GM21723 (cell line): ENCODE results near the gene TTC33.
"Not testable (repeated sequence)": the region's sequence is repeated elsewhere in the genome, so short reads cannot be mapped to it uniquely, and the experiment has no call there.

Experiments
- ATAC-seq: cut with Tn5 transposase; IDR thresholded peaks from one replicate; pipeline ENCODE4 v1.9.1; 2021; ENCODE audit warnings: mild to moderate bottlenecking, moderate library complexity; ENCODE audit not compliant: unreplicated experiment

TTC33 gene

DNA sequence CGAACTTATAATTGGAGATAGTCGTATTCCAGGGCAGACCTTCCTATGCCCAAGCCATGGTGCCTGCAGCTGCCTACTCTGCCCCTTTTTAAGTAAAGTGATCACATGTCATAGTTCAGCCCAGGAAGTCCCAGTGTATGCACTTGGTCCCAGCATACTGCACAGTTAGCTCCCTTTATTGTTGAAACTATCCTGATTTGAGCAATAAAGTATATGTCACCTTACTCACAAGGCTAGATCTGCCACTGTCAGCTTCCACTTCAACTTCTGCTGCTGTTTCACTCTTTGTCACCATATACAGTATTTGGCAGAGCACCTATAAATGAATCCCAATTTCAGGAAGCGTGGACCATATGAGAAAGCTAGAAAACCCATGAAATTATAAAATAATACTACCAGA lies 179.8 kb downstream of the TTC33 start:
- ATAC-seq: no peak

DNA sequence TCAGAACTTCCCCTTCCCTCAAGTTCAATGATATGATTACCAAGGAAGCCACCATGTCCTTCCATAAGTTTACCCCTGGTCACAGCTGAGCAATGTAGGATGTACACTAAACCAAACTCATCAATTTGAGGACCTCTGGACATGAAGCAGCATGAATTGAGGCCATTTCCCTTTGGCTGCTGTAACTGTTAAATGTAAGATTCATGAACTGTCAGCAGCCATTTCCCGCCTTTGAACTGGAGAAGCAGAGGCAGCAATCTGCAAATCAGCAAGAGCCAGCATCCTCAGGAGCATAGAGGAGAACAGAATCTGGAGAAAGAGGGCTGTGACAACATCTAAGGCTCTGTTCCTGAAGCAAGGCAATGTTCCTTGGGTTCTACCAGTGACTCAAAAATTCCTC lies 180.3 kb downstream of the TTC33 start:
- no peak for ATAC-seq

DNA sequence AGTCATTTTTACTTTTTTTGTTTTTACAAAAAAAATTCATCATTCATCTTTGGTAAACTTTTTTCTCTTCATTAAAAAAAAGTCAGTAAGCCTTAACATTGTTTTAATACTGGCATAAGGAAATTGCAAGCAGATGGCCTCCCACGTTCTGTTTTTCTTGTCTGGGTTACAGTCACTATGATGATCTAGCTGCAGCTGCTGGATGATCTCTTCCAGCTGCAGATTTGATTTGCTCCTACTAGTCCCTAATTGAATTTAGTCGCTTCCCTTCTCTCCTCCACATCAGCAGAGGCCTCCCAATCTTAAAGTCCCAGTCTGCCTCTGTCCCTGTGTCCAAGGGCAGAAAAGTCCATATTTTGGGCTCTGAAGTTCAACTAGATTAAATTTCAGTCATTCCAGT lies 182.8 kb downstream of the TTC33 start:
- no peak for ATAC-seq

DNA sequence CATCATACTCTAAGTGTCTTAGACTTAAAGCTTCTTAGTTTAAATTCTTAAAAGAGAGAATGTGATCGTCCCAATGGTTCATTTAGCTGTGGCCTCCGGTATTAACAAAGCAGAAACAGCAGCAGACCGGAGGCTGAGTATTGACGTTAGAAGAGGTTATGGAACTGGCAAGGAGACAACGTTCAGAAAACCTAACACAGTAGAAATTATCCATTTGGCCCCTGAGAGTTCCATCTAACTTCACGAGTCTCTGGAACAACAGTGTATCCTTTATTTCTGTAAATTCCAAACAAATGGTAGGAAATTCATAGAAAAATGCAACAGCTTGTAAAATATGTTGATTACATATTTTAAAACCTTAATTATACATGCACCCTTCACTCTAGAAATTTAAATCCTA lies 183.4 kb downstream of the TTC33 start:
- ATAC-seq: no peak

DNA sequence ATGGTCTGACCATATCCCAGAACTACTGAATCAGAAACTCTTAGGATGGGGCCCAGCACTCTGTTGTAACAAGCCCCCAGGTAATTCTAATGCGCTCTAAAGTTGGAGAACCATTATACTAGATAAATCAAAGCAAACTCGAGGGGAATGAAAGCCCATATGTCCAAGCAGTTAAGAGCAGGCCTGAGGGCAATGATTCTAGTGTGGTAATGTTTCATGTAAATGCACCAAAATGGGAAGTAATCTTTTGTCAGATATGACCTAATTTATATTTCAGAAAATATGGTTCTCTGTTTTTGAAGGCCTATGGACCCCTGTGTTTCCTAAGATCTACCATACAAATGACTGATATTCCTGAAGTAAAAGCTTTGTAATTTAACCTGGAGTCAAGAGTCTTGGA lies 184.0 kb downstream of the TTC33 start:
- ATAC-seq: no peak

DNA sequence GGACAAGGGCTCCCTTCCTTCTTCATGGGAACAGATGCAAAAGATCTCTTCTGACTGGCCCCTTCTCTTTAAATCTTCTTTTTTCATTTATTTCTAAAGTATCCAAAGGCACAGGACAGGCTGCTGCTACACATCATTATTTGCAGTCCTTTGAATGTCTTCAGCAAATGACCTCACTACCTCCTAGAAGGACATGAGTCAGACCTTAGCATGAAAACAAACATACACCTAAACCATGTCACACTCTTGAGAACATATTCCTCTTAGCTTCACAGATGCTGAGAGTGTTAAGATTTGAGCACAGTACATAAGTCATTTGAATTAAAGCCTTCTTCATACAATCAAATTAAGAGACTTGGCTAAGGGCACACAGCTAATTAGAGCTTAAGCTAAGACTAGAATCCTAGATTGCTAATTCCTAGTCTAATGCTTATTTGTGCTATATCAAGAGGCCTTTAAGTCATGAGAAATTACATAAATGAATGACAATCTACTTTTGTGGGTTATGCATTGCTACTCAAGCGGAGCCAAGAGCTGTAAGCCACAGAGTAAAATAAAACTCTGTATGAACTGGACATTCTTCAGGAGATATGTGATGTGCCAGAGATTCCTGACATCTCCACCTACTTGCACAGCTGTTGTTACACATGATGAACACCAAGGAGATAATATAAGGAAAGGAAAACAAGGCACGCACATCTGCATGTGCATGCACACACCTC lies 185.2 kb downstream of the TTC33 start:
- peak; percentile 92 for ATAC-seq

DNA sequence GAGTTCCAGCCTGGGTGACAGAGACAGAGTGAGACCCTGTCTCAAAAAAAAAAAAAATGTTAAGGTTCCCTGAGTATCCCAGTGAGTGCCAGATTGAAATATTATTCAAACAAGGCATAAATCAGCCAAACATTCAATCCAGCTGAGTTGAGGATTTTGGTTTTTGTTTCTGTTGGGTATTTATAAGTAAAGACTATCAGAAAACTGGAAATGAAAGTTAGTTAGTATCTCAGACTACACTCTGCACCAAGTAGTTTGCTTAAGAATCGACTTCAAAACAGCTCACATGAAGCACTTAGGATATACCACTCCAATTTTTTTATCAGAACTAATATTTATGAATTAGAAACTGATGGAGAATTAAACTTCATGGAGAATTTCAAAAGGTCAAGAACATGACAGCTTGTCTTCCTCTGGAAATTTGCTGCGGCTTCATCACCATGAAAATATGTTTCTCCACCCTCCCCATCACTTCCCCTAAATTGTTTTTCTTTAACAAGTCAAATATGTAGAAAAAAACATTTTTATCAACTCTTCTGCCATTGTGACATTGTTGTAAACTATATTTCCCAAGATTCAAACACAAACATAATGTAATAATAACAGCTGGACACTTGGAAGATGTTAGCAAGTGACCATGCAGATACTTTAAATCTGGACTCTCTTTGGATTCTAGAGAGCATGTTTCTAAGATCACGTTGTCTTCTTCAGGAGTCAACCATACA lies 186.1 kb downstream of the TTC33 start:
- peak; percentile 53 for ATAC-seq

DNA sequence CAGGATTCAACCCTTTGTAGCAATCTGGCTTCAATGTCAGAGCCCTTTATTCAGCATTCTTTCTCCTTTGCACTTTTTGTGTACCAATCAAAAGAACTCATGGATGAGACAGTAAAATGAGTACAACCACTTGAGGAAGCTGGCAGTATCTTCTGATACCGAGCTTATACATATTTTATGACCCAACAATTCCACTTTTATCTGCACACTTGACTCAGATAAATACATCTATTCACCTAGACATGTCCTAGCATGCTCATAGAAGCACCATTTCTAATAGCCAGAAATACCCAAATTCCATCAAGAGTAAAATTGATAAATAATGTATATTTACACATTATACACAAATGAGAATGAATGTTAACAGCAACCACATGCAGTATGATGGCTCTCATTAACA lies 187.2 kb downstream of the TTC33 start:
- no peak for ATAC-seq

DNA sequence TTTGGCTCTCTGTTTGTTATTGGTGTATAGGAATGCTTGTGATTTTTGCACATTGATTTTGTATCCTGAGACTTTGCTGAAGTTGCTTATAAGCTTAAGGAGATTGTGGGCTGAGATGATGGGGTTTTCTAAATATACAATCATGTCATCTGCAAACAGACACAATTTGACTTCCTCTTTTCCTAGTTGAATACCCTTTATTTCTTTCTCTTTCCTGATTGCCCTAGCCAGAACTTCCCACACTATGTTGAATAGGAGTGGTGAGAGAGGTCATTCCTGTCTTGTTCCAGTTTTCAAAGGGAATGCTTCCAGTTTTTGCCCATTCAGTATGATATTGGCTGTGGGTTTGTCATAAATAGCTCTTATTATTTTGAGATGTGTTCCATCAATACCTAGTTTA lies 192.6 kb downstream of the TTC33 start:
- ATAC-seq: not testable (repeated sequence)

DNA sequence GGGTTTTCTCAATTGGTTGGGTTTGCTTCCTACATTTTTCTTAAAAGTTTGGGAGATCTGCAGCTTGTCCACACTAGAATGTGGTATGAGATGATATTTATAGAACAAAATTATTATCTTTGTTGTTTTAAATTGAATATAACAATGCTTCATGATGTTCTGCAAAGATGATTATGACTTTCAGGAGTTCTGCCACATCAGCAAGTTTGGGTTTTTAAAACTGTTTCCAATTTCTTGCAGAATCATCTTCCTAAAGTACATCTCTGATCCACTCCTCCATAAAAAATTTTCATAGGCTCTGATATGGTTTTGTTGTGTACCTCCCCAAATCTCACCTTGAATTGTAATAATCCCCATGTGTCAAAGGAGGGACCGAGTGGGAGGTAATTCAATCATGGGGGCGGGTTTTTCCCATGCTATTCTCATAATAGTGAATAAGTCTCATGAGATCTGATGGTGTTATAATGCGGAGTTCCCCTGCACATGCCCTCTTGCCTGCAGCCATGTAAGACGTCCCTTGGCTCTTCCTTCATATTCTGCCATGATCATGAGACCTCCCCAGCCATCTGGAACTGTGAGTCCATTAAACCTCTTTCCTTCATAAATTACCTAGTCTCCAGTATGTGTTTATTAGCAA lies 195.2 kb downstream of the TTC33 start:
- ATAC-seq: no peak

DNA sequence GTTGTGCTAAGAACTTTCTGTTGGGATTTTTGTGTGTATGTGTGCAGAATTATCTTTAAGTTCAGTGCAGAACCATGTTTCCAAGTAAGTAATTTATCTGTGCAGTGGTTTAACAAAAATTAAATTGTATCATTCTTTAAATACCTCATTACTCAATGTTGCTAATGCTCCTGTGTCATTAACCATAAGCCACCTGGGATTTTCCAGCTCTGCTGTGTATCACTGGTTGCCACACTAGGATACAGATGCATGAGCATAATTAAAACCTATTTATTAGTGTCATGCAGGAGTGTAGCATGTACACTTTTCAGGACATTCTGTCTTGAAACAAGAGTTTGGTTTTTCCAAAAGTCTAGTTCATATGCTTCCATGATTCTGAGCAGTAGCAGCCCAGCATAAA lies 196.5 kb downstream of the TTC33 start:
- ATAC-seq: no peak

DNA sequence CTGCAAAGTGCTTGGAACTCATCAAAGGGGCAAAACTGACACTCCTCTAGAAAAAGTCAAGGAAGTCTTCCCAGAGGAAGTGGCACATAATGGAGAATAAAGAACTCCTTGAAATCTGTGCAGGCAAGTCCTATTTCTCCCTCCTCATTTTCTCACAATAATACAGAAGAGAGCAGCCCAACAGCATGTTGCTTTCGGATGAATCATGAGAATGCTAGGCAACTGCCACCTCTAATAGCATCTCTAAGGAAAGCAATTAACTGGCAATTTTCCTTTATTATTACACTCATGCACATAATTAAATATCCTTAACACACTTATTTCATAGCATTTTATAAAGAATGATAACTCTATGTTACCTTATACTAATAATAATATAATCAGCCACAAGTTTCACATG lies 198.3 kb downstream of the TTC33 start:
- no peak for ATAC-seq

DNA sequence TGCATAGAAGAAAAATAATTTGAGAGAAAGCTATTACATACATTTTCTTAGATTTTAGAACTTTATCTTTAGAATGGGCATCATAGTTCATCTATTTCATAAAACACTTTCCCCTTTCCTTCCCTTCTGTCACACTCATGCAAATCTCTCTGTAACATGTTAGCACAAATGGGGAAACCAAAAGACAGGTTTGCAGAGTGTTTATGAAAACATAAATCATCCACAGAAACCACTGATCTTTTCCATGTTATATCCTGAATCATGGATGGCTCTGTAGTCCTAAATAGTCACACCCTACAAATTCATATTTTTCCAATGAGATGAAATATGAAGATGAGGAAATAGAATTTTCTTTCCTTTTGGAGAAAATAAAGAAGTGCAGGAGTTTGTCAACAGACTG lies 198.9 kb downstream of the TTC33 start:
- ATAC-seq: no peak

DNA sequence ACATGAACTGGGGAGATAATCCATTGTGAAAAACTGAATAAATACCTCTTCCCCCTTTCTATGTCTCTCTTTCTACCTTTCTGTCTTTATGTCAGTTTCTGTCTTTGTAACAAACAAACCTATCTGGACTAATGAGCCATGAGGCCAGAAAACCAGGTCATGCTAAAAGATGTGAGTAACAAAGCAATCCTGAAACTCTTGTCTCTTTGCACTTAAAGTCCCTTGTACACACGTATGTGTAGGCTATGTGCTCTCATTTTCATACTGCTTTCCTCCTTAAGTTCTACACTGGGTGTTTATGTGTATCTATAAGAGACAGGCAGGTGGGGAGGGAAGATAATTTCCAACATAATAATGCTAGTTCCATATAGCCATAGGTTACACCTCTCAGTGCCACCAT lies 199.9 kb downstream of the TTC33 start:
- ATAC-seq: no peak

DNA sequence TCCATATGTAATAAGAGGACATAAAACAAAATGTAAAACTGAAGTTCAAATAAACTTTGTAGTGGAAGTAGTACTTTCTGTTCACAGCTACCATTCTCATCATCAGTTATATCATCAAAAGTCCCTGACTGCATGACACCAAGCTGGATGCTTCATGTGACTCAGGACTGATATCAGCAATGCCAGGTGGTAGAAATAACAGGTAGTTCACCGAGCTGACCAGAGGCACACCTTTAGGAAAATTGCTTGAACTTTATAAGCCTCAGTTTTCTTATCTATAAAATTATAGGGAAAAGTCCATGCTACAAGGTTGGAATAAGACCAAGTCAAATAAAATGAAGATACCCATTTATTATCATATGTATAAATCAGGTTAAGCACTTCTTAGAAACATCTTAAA lies 200.9 kb downstream of the TTC33 start:
- ATAC-seq: no peak

DNA sequence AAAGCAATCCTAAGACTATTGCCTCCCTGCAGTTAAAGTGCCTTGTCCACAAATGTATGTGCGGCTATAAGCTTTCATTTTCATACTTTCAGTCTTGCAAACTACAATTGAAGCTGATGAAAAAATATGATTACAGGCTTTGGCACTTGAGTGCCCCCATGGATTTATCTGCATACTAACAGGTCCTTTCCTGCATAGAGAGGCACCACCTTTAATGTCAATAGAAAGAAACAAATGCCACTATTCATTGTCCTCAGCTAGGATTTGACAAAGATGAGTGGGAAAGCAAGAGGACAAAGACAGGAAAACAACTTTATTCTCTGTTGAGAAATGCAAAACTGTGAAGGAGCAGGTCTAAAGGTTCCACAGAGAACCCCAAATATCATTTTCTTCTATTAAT lies 201.7 kb downstream of the TTC33 start:
- ATAC-seq: no peak

DNA sequence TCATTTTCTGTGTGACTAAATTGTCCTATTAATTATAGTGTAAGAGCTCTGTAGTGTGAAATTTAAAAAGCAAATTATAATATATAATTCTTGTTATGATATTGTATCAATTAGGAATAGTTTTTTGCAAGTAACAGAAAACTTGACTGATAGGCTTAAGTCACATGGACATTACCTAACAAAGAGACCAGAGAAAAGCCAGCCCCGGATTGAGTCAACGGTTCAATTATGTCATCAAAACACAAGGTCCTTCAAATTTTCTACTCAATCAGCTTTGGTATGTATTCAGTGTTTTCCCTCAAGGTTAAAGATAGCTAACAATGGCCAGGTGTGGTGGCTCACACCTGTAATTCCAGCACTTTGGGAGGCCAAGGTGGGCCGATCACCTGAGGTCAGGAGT lies 202.8 kb downstream of the TTC33 start:
- no peak for ATAC-seq

DNA sequence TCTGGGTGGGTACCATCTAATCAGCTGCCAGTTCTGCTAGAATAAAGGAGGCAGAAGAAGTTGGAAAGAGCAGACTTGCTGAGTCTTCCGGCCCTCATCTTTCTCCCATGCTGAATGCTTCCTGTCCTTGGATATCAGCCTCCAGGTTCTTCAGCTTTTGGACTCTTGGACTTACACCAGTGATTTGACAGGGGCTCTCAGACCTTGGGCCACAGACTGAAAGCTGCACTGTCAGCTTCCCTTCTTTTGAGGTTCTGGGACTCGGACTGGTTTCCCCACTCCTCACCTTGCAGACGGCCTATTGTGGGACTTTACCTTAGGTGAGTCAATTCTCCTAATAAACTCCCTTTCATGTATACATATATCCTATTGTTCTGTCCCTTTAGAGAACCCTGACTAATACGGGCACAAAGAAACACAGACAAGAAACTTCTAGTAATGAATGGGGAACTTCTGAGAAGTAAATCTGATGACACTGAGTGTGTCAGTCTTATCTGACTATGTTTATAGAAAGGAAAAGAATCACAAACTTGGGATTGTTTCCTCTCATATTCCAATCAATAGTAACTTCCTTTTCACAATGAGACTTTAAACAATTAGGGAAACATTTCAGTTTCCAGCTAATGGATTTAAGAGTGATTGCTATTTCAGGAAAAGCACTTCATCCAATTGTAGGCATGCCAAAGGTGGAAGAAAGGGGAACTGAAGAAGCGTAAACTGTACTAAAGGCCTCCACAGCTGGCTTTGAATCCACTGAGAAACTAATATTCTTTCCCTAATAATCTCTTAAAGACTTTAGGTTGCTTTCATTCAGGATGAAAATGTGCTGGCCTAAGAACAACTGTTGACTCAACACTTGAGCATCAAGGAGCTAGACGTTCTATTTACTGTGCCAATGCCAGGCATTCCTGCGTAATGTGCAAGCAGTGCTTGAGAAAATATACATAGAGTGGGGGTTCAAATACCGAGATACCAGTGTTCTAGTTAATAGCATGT lies 204.0 kb downstream of the TTC33 start:
- no peak for ATAC-seq

DNA sequence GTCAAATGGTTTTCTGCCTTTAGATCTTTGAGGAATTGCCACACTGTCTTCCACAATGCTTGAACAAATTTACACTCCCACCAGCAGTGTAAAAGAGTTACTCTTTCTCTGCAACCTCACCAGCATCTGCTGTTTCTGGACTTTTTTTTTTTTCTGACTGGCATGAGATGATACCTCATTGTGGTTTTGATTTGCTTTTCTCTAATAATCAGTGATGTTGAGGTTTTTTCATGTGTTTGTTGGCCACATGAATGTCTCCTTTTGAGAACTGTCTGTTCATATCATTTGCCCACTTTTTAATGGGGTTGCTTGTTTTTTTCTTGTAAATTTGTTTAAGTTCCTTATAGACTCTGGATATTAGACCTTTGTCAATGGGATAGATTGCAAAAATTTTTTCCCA lies 205.3 kb downstream of the TTC33 start:
- no peak for ATAC-seq

DNA sequence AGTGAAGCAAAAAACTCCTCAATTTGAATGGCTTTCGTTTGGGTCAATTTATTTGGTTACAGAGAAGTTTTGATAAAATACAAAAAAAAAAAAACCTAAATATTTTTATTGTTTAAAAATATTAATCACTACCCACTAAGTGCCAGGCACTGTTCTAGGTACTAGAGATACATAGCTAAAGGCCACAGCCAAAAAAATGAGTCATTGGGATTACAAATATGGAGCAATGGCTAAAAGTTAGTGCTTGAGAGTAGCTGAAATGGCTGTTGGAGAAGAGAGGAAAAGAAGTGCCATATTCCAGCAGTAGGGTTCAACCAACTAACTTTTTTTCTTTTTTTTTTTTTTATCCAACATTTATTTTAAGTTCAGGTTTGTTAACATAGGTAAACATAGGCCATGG lies 206.1 kb downstream of the TTC33 start:
- ATAC-seq: no peak

DNA sequence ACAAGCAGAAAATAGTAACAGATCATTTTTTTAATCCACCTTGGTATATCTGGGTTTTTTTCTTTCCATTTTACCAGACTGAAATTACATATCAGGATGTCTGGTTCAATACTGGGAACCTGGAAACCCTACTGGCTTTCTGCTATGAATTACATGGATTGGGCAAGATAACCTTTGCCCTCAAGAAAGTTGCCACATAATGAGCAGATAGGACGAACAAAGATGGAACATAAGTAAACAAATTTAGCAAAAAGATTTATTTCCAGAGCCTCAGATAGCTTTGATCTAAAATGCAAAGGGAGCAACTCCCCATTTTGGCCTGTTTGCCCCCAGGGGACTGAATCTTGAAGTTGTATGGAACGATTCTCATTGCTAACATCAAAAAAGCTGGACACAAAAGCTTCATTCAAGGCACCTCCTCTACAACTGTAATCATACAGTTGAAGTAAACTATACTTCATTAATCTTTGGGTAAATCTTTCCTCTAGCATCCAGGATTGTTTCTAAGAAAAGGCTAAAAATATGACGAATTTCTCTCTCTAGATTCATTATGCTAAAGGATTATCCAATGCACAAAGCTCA lies 207.7 kb downstream of the TTC33 start:
- ATAC-seq: no peak
